Measurements from ENCODE around the gene EED.

- TF ChIP-seq CTCF (IDR thresholded peaks at IDR 0.05) (no peak), POLR2A (IDR thresholded peaks at IDR 0.05) (no peak)
Observed at GRCh38 chr11:86243396-86243795, 1.2 kb upstream of the EED start.
